Measurements from ENCODE around the gene VARS1.
A peak's percentile ranks its signal among the peaks of the same experiment; 100 is the strongest.
"Not testable (repeated sequence)": the region's sequence is repeated elsewhere in the genome, so short reads cannot be mapped to it uniquely, and the experiment has no call there.

Gene VARS1

GRCh38 chr6:31821301-31822035, 25.9 kb upstream of the VARS1 start:
- no peak for DNase-seq

- DNase-seq, result not testable (repeated sequence)
These were observed 24.8 kb upstream of the VARS1 start for GRCh38 chr6:31820399-31820798.

DNA sequence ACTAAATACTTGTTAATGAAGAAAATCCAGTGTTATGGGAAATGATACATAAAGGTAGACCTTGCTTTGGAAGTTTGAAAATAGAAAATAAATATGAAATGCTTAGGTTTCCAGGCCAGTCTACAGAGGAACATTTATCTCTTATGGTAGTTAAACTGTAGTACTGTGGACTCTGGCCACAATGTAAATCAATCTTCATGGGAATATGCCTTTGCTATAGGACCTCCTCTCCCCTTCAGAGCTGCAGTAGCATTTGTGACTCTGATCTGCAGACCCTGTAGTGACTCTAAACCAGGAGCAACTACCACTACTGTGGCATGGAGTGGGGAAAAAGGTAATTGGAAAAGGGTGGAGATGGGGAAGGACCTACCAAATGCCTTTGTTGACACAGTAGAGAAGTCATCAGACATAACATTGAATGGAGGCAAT, 24.3 kb upstream of the VARS1 start:
- DNase-seq, result no peak

DNA sequence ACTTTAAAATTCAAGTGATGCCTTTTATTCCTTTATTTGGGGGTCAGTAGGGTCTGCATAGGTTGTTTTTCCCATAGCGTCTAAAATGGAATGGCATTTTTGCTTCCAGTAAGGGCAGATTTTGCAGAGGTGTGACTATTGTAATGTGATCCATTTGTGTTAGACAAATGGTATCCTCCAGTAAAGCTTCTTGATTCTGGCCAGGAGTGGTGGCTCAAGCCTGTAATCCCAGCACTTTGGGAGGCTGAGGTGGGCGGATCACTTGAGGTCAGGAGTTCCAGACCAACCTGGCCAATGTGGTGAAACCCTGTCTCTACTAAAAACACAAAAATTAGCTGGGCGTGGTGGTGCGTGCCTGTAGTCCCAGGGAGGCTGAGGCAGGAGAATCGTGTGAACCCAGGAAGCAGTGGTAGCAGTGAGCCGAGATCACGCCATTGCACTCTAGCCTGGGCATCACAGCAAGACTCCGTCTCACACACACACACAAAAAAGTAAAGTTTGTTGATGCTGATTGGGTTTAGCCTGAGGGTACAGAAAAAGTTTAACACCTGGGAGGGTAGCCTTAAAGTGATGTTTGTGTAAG, 22.5 kb upstream of the VARS1 start:
- DNase-seq, result not testable (repeated sequence)

DNA sequence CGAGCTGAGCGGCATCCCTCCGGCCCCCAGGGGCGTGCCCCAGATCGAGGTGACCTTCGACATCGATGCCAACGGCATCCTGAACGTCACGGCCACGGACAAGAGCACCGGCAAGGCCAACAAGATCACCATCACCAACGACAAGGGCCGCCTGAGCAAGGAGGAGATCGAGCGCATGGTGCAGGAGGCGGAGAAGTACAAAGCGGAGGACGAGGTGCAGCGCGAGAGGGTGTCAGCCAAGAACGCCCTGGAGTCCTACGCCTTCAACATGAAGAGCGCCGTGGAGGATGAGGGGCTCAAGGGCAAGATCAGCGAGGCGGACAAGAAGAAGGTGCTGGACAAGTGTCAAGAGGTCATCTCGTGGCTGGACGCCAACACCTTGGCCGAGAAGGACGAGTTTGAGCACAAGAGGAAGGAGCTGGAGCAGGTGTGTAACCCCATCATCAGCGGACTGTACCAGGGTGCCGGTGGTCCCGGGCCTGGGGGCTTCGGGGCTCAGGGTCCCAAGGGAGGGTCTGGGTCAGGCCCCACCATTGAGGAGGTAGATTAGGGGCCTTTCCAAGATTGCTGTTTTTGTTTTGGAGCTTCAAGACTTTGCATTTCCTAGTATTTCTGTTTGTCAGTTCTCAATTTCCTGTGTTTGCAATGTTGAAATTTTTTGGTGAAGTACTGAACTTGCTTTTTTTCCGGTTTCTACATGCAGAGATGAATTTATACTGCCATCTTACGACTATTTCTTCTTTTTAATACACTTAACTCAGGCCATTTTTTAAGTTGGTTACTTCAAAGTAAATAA, 21.8 kb upstream of the VARS1 start:
- not testable (repeated sequence) for DNase-seq

- DNase-seq, result peak; percentile 52
These were observed 19.7 kb upstream of the VARS1 start, which contains the start of the genes HSPA1A and HSPA1L for GRCh38 chr6:31815025-31815838. Gene HSPA1A, plus strand, starts transcription at chr6:31815543. Its CDS starts 214 bp downstream, at chr6:31815757. Gene HSPA1L, minus strand, starts transcription at chr6:31815283. Its CDS starts 3,311 bp downstream, at chr6:31811972.

DNA sequence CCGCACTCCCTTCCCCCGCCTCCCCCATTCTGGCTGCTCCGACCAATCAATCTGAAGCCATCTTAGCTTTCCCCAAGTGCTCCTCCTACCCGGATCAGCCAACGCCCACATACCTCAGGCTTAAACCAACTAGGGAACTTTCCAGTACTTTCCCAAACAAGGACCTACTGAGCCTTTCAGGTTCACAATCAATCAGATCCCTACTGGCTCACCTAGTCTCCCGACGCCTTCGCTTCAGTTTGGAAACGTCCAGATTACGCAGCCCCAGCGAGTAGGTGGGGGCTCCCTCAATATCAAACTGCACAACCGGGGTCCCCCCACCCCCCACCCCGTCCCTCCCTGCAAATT, 19.1 kb upstream of the VARS1 start:
- peak; percentile 69 for DNase-seq

DNA sequence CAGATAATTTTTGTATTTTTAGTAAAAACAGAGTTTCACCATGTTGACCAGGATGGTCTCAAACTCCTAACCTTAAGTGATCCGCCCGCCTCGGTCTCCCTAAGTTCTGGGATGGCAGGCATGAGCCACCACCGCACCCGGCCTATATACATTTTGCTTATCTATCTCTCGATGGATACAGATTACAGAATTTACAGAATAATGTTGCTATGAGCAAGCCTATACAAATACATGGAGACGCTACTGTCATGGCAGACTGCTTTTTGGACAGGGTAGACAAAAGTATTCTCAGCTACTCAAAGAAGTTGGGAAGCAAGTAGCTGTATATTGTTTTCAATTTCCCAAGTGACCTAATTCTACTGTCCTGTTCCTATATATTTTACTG, 17.9 kb upstream of the VARS1 start:
- DNase-seq, result no peak

GRCh38 chr6:31811645-31812044, 16.1 kb upstream of the VARS1 start:
- no peak for DNase-seq

- not testable (repeated sequence) for DNase-seq
These were observed 13.0 kb upstream of the VARS1 start for GRCh38 chr6:31808599-31808998.

- peak; percentile 94 for DNase-seq
These were observed 11.1 kb upstream of the VARS1 start, which contains the start of gene LSM2 for GRCh38 chr6:31806470-31807272. Gene LSM2, minus strand, starts transcription at chr6:31806966. Its CDS starts 209 bp downstream, at chr6:31806757.

GRCh38 chr6:31805939-31806469, 10.5 kb upstream of the VARS1 start:
- no peak for DNase-seq

GRCh38 chr6:31801031-31801927, 5.7 kb upstream of the VARS1 start:
- DNase-seq, result not testable (repeated sequence)

DNA sequence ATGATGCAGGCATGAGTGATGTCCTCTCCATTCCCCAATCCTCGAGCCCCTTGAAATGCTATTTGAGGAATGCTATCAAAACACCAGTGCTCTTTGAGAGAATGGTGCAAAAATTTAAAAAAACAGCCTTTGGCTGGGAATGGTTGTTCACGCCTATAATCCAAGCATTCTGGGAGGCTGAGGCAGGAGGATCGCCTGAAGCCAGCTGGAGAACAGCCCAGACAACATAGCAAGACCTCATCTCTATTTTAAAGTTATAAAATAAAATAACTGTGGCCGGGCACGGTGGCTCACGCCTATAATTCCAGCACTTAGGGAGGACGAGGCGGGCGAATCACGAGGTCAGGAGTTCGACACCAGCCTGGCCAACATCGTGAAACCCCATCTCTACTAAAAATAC, 4.2 kb upstream of the VARS1 start:
- DNase-seq, result no peak

GRCh38 chr6:31797588-31797987, 2.0 kb upstream of the VARS1 start:
- no peak for DNase-seq

- no peak for DNase-seq
These were observed 1.4 kb upstream of the VARS1 start for GRCh38 chr6:31796993-31797385.

DNA sequence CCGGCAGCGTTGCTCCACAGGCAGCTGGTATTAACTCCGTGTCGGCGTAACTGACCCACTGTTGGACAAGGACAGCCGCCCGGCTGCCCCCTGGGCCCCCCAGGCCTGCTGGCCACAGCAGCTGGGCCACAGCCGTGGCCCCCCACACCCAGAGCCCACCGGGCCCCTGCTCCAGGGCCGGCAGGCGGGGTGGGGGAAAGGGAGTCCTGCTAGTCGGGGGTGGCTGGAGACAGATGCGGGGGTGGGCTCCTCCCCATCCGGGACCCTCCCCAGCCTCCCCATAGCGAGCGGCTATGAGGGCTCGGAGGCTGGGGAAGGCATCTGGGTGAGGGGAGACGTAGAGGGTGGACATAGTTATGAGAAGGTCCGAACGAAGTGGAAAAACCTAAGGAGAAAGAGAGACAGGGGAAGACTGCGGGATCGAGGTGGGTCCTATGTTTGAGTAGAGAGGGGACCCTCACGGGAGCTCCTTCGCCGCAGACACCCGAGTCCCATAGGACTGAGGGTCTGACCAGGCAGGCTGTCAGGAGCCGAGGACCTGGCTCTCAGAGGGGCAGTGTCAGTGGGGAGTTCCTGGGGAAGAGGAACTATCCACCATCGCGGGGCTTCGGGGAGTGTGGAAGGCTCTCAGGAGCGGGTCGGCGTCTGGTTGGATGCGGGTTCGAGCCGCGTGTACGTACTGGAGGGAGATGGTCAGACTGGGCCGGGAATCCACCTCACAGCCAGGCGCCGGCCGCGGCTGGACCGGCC, 511 bp downstream of the VARS1 start:
- DNase-seq, result no peak

GRCh38 chr6:31794294-31794865, 1.2 kb downstream of the VARS1 start:
- no peak for DNase-seq

GRCh38 chr6:31793927-31794245, 1.7 kb downstream of the VARS1 start:
- not testable (repeated sequence) for DNase-seq
